ENCODE results near the gene PHACTR4.
"Not testable (repeated sequence)": the region's sequence is repeated elsewhere in the genome, so short reads cannot be mapped to it uniquely, and the experiment has no call there.

The PHACTR4 gene

GRCh38 chr1:28371010-28371377, 1.5 kb downstream of the PHACTR4 start:
- H3K4me3 ChIP-seq (ENCODE audit: low read length), result peak overlapping the region; percentile 97
- no peaks in the 10 kb centered on the region for H3K9me2 ChIP-seq (replicated peaks; ENCODE audit: control insufficient read depth, low read length)
- no peaks in the 10 kb centered on the region for H4K20me1 ChIP-seq (ENCODE audit: control insufficient read depth, insufficient read depth, low read depth, low read length)
- no peak overlapping the region for H3K27ac ChIP-seq (ENCODE audit: low read depth, low read length)
- peaks cover 18% of the 10 kb centered on the region for H3K4me1 ChIP-seq (ENCODE audit: control insufficient read depth, low read length)
- H3F3A ChIP-seq (ENCODE audit: control insufficient read depth, insufficient read depth), result 0 out of 2 replicates have a peak, but pooled peaks cover 2% of the 10 kb centered on the region
- H3K4me2 ChIP-seq (ENCODE audit: low read length), result peak overlapping the region; percentile 78
- TF ChIP-seq EZH2phosphoT487 (IDR thresholded peaks at IDR 0.05; ENCODE audit: borderline replicate concordance, low read length), result no peak
- TF ChIP-seq, protein P1, sequence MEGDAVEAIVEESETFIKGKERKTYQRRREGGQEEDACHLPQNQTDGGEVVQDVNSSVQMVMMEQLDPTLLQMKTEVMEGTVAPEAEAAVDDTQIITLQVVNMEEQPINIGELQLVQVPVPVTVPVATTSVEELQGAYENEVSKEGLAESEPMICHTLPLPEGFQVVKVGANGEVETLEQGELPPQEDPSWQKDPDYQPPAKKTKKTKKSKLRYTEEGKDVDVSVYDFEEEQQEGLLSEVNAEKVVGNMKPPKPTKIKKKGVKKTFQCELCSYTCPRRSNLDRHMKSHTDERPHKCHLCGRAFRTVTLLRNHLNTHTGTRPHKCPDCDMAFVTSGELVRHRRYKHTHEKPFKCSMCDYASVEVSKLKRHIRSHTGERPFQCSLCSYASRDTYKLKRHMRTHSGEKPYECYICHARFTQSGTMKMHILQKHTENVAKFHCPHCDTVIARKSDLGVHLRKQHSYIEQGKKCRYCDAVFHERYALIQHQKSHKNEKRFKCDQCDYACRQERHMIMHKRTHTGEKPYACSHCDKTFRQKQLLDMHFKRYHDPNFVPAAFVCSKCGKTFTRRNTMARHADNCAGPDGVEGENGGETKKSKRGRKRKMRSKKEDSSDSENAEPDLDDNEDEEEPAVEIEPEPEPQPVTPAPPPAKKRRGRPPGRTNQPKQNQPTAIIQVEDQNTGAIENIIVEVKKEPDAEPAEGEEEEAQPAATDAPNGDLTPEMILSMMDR (IDR thresholded peaks at IDR 0.05; ENCODE audit: low read depth, low read length, poor library complexity, severe bottlenecking), result no peak
- peaks cover 56% of the 10 kb centered on the region for H3K79me2 ChIP-seq (ENCODE audit: control insufficient read depth, low read length)
- peaks cover 8% of the 10 kb centered on the region for H3K36me3 ChIP-seq (ENCODE audit: control insufficient read depth, low read length)
- H3K9me3 ChIP-seq (ENCODE audit: control insufficient read depth, insufficient read depth, low read length), result no peaks in the 10 kb centered on the region
- H3K27me3 ChIP-seq (ENCODE audit: control insufficient read depth, low read length), result no peaks in the 10 kb centered on the region

GRCh38 chr1:28373450-28373849, 3.9 kb downstream of the PHACTR4 start:
- not testable (repeated sequence) for H4K20me1 ChIP-seq (ENCODE audit: control insufficient read depth, insufficient read depth, low read depth, low read length); H3K27me3 ChIP-seq (ENCODE audit: control insufficient read depth, low read length); H3K4me3 ChIP-seq (ENCODE audit: low read length); H3F3A ChIP-seq (ENCODE audit: control insufficient read depth, insufficient read depth); H3K9me3 ChIP-seq (ENCODE audit: control insufficient read depth, insufficient read depth, low read length); H3K4me2 ChIP-seq (ENCODE audit: low read length); H3K27ac ChIP-seq (ENCODE audit: low read depth, low read length); H3K36me3 ChIP-seq (ENCODE audit: control insufficient read depth, low read length); H3K9me2 ChIP-seq (replicated peaks; ENCODE audit: control insufficient read depth, low read length)
- H3K4me1 ChIP-seq (ENCODE audit: control insufficient read depth, low read length), result peaks cover 25% of the 10 kb centered on the region
- H3K79me2 ChIP-seq (ENCODE audit: control insufficient read depth, low read length), result peaks cover 70% of the 10 kb centered on the region

DNA sequence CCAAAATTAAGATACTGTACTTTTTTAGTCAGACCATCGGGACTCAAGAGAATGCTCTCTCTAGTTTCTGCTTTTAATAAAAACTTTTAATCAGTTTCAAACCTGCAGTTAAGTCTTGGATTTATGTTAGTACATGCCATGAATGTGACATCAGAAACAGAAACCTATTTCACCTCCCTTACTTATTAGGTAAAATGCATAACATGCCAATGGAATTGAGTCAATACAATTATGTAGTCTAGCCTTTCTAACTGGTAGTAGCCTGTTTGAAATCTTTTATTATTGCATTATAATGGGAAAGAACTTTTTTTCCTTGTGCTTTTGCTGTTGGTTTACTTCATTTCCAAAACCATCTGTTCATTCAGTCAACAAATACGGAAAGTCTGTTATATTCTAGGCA, 4.8 kb downstream of the PHACTR4 start:
- no peaks in the 10 kb centered on the region for H4K20me1 ChIP-seq (ENCODE audit: control insufficient read depth, insufficient read depth, low read depth, low read length)
- H3F3A ChIP-seq (ENCODE audit: control insufficient read depth, insufficient read depth), result no peaks in the 10 kb centered on the region
- H3K4me3 ChIP-seq (ENCODE audit: low read length), result no peak overlapping the region
- H3K4me1 ChIP-seq (ENCODE audit: control insufficient read depth, low read length), result peaks cover 27% of the 10 kb centered on the region
- no peak for TF ChIP-seq EZH2phosphoT487 (IDR thresholded peaks at IDR 0.05; ENCODE audit: borderline replicate concordance, low read length)
- TF ChIP-seq, protein P1 (IDR thresholded peaks at IDR 0.05; ENCODE audit: low read depth, low read length, poor library complexity, severe bottlenecking), result no peak
- peaks cover 78% of the 10 kb centered on the region for H3K79me2 ChIP-seq (ENCODE audit: control insufficient read depth, low read length)
- no peak overlapping the region for H3K27ac ChIP-seq (ENCODE audit: low read depth, low read length)
- H3K9me3 ChIP-seq (ENCODE audit: control insufficient read depth, insufficient read depth, low read length), result no peaks in the 10 kb centered on the region
- no peaks in the 10 kb centered on the region for H3K9me2 ChIP-seq (replicated peaks; ENCODE audit: control insufficient read depth, low read length)
- H3K27me3 ChIP-seq (ENCODE audit: control insufficient read depth, low read length), result no peaks in the 10 kb centered on the region
- peaks cover 8% of the 10 kb centered on the region for H3K36me3 ChIP-seq (ENCODE audit: control insufficient read depth, low read length)
- H3K4me2 ChIP-seq (ENCODE audit: low read length), result no peak overlapping the region

GRCh38 chr1:28375598-28375997, 6.1 kb downstream of the PHACTR4 start:
- H3K27ac ChIP-seq (ENCODE audit: low read depth, low read length); H3K4me2 ChIP-seq (ENCODE audit: low read length): not testable (repeated sequence)

GRCh38 chr1:28376195-28376594, 6.7 kb downstream of the PHACTR4 start:
- not testable (repeated sequence) for H3K27ac ChIP-seq (ENCODE audit: low read depth, low read length); H3K9me3 ChIP-seq (ENCODE audit: control insufficient read depth, insufficient read depth, low read length); H3K4me3 ChIP-seq (ENCODE audit: low read length); H3K36me3 ChIP-seq (ENCODE audit: control insufficient read depth, low read length); H3K9me2 ChIP-seq (replicated peaks; ENCODE audit: control insufficient read depth, low read length); H3K4me2 ChIP-seq (ENCODE audit: low read length); H3K27me3 ChIP-seq (ENCODE audit: control insufficient read depth, low read length); H3F3A ChIP-seq (ENCODE audit: control insufficient read depth, insufficient read depth); H4K20me1 ChIP-seq (ENCODE audit: control insufficient read depth, insufficient read depth, low read depth, low read length)
- Histone ChIP-seq H3K4me1 (ENCODE audit: control insufficient read depth, low read length) (peaks cover 20% of the 10 kb centered on the region), H3K79me2 (ENCODE audit: control insufficient read depth, low read length) (peaks cover 73% of the 10 kb centered on the region)

More at GRCh38 chr1:28375598-28375997, 6.1 kb downstream of the PHACTR4 start:
- H3K36me3 ChIP-seq (ENCODE audit: control insufficient read depth, low read length); H3K27me3 ChIP-seq (ENCODE audit: control insufficient read depth, low read length); H3K9me3 ChIP-seq (ENCODE audit: control insufficient read depth, insufficient read depth, low read length); H3K9me2 ChIP-seq (replicated peaks; ENCODE audit: control insufficient read depth, low read length); H3K4me3 ChIP-seq (ENCODE audit: low read length); H4K20me1 ChIP-seq (ENCODE audit: control insufficient read depth, insufficient read depth, low read depth, low read length); H3F3A ChIP-seq (ENCODE audit: control insufficient read depth, insufficient read depth): not testable (repeated sequence)
- peaks cover 74% of the 10 kb centered on the region for H3K79me2 ChIP-seq (ENCODE audit: control insufficient read depth, low read length)
- peaks cover 24% of the 10 kb centered on the region for H3K4me1 ChIP-seq (ENCODE audit: control insufficient read depth, low read length)

Measured in DOHH2 (cell line).